Suprapubic skin (tissue), 3 donors: Measurements from ENCODE around the gene COMT.

Experiments used
- POLR2AphosphoS5 ChIP-seq, 3 donors: sonication (generic); formaldehyde crosslinking; IDR thresholded peaks; one replicate each; pipeline ENCODE4 v1.6.1; 2017; ENCODE audit warnings: antibody characterized with exemption in 3 of 3
- TF ChIP-seq, protein P1 (sequence below), 2 donors: fragments of 200-600 bp in 1 of 2; fragments of 450-650 bp in 1 of 2; sonication (generic) in 1 of 2; IDR thresholded peaks; one replicate each; pipeline ENCODE4 v1.5.1; 2016 to 2019; ENCODE audit warnings: antibody characterized with exemption in 2 of 2, mild to moderate bottlenecking in 1 of 2, moderate library complexity in 1 of 2

DNA sequence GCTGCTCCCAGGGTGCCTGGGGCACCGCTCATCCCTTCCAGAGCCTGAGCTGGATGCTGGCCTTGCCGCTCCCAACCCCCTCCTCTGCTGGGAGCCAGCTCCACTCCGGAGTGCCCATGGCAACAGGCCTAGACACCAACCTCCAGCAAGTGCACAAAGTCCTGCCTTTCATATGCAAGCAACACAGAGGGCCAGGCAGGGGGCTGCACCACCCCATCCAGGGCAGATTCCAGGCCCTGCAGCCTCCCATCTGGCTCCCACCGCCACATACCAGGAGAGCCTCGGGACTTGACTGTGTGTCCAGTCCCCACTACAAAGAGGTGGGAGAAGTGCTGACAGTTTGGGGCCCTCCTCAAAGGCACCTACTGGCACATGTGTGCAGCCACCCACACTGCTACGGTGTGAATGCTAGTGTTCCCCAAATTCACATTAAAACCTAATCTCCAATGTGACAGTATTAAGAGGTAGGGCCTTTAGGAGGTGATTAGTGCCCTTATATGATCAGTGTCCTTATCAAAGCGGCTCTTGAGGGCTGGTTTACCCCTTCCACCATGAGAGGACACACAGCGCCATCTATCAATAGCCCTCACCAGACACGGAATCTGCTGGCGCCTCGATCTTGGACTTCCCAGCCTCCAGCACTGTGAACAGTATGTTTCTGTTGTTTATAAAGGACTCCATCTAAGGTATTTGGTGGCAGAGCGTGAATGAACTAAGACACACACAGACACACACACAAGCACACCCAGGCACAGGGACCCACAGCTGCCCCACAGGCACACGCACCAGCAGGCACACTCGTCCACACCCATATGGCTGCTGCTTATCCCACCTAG, 58.9 kb downstream of the COMT start:
- TF ChIP-seq POLR2AphosphoS5 (IDR thresholded peaks at IDR 0.05): no peak
- TF ChIP-seq, protein P1, sequence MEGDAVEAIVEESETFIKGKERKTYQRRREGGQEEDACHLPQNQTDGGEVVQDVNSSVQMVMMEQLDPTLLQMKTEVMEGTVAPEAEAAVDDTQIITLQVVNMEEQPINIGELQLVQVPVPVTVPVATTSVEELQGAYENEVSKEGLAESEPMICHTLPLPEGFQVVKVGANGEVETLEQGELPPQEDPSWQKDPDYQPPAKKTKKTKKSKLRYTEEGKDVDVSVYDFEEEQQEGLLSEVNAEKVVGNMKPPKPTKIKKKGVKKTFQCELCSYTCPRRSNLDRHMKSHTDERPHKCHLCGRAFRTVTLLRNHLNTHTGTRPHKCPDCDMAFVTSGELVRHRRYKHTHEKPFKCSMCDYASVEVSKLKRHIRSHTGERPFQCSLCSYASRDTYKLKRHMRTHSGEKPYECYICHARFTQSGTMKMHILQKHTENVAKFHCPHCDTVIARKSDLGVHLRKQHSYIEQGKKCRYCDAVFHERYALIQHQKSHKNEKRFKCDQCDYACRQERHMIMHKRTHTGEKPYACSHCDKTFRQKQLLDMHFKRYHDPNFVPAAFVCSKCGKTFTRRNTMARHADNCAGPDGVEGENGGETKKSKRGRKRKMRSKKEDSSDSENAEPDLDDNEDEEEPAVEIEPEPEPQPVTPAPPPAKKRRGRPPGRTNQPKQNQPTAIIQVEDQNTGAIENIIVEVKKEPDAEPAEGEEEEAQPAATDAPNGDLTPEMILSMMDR (IDR thresholded peaks at IDR 0.05): no peak
